ENCODE results near the gene CCT7.

Gene CCT7

GRCh38 chr2:73255907-73256617 is 22.0 kb downstream of the CCT7 start:
- Histone ChIP-seq H3K4me3 (ENCODE audit: low read length in 2 of 2) (no peak overlapping the region), H3K4me1 (ENCODE audit: control insufficient read depth, insufficient read depth, low read length) (no peaks in the 10 kb centered on the region), H3K9me3 (ENCODE audit: control insufficient read depth in 2 of 2, low read length in 2 of 2) (no peaks in the 10 kb centered on the region), H3K27ac (ENCODE audit: low read length) (no peak overlapping the region), H3K36me3 (ENCODE audit: control insufficient read depth in 2 of 2, insufficient read depth in 2 of 2, low read length in 2 of 2) (peaks cover 15 to 27% of the 10 kb centered on the region in 2 donors), H3K27me3 (ENCODE audit: control insufficient read depth in 1 of 2, insufficient read depth in 2 of 2, low read length in 2 of 2) (no peaks in the 10 kb centered on the region), H3K9ac (ENCODE audit: low read length in 2 of 2) (no peak overlapping the region)

GRCh38 chr2:73256618-73256922 is 22.5 kb downstream of the CCT7 start:
- no peaks in the 10 kb centered on the region for H3K4me1 ChIP-seq (ENCODE audit: control insufficient read depth, insufficient read depth, low read length)
- H3K27ac ChIP-seq (ENCODE audit: low read length), result no peak overlapping the region
- peaks cover 14 to 25% of the 10 kb centered on the region in 2 donors for H3K36me3 ChIP-seq (ENCODE audit: control insufficient read depth in 2 of 2, insufficient read depth in 2 of 2, low read length in 2 of 2)
- no peaks in the 10 kb centered on the region for H3K27me3 ChIP-seq (ENCODE audit: control insufficient read depth in 1 of 2, insufficient read depth in 2 of 2, low read length in 2 of 2)
- no peaks in the 10 kb centered on the region for H3K9me3 ChIP-seq (ENCODE audit: control insufficient read depth in 2 of 2, low read length in 2 of 2)
- no peak overlapping the region for H3K9ac ChIP-seq (ENCODE audit: low read length in 2 of 2)
- no peak overlapping the region for H3K4me3 ChIP-seq (ENCODE audit: low read length in 2 of 2)

GRCh38 chr2:73257021-73257420 is 22.9 kb downstream of the CCT7 start:
- Histone ChIP-seq H3K27ac (ENCODE audit: low read length) (no peak overlapping the region), H3K9me3 (ENCODE audit: control insufficient read depth in 2 of 2, low read length in 2 of 2) (no peaks in the 10 kb centered on the region), H3K27me3 (ENCODE audit: control insufficient read depth in 1 of 2, insufficient read depth in 2 of 2, low read length in 2 of 2) (no peaks in the 10 kb centered on the region), H3K4me1 (ENCODE audit: control insufficient read depth, insufficient read depth, low read length) (no peaks in the 10 kb centered on the region), H3K9ac (ENCODE audit: low read length in 2 of 2) (no peak overlapping the region), H3K36me3 (ENCODE audit: control insufficient read depth in 2 of 2, insufficient read depth in 2 of 2, low read length in 2 of 2) (peaks cover 11 to 23% of the 10 kb centered on the region in 2 donors), H3K4me3 (ENCODE audit: low read length in 2 of 2) (no peak overlapping the region)

- no peak overlapping the region for H3K4me3 ChIP-seq (ENCODE audit: low read length in 2 of 2)
- no peaks in the 10 kb centered on the region for H3K27me3 ChIP-seq (ENCODE audit: control insufficient read depth in 1 of 2, insufficient read depth in 2 of 2, low read length in 2 of 2)
- no peaks in the 10 kb centered on the region for H3K4me1 ChIP-seq (ENCODE audit: control insufficient read depth, insufficient read depth, low read length)
- H3K9me3 ChIP-seq (ENCODE audit: control insufficient read depth in 2 of 2, low read length in 2 of 2), result no peaks in the 10 kb centered on the region
- no peak overlapping the region for H3K9ac ChIP-seq (ENCODE audit: low read length in 2 of 2)
- no peak overlapping the region for H3K27ac ChIP-seq (ENCODE audit: low read length)
- H3K36me3 ChIP-seq (ENCODE audit: control insufficient read depth in 2 of 2, insufficient read depth in 2 of 2, low read length in 2 of 2), result peaks cover 7 to 21% of the 10 kb centered on the region in 2 donors
Observed at GRCh38 chr2:73257425-73258125, 23.5 kb downstream of the CCT7 start.

- Histone ChIP-seq H3K4me1 (ENCODE audit: control insufficient read depth, insufficient read depth, low read length) (no peaks in the 10 kb centered on the region), H3K9ac (ENCODE audit: low read length in 2 of 2) (no peak overlapping the region), H3K4me3 (ENCODE audit: low read length in 2 of 2) (no peak overlapping the region), H3K27me3 (ENCODE audit: control insufficient read depth in 1 of 2, insufficient read depth in 2 of 2, low read length in 2 of 2) (no peaks in the 10 kb centered on the region), H3K9me3 (ENCODE audit: control insufficient read depth in 2 of 2, low read length in 2 of 2) (no peaks in the 10 kb centered on the region), H3K27ac (ENCODE audit: low read length) (no peak overlapping the region), H3K36me3 (ENCODE audit: control insufficient read depth in 2 of 2, insufficient read depth in 2 of 2, low read length in 2 of 2) (peaks cover 3 to 13% of the 10 kb centered on the region in 2 donors)
Observed at GRCh38 chr2:73258186-73258912, 24.2 kb downstream of the CCT7 start.

GRCh38 chr2:73258913-73259215 is 24.8 kb downstream of the CCT7 start:
- Histone ChIP-seq H3K4me3 (ENCODE audit: low read length in 2 of 2) (no peak overlapping the region), H3K9ac (ENCODE audit: low read length in 2 of 2) (no peak overlapping the region), H3K9me3 (ENCODE audit: control insufficient read depth in 2 of 2, low read length in 2 of 2) (no peaks in the 10 kb centered on the region), H3K36me3 (ENCODE audit: control insufficient read depth in 2 of 2, insufficient read depth in 2 of 2, low read length in 2 of 2) (peaks cover 3 to 9% of the 10 kb centered on the region in 2 donors), H3K4me1 (ENCODE audit: control insufficient read depth, insufficient read depth, low read length) (no peaks in the 10 kb centered on the region), H3K27me3 (ENCODE audit: control insufficient read depth in 1 of 2, insufficient read depth in 2 of 2, low read length in 2 of 2) (no peaks in the 10 kb centered on the region), H3K27ac (ENCODE audit: low read length) (no peak overlapping the region)

- Histone ChIP-seq H3K27ac (ENCODE audit: low read length) (no peak overlapping the region), H3K4me1 (ENCODE audit: control insufficient read depth, insufficient read depth, low read length) (no peaks in the 10 kb centered on the region), H3K36me3 (ENCODE audit: control insufficient read depth in 2 of 2, insufficient read depth in 2 of 2, low read length in 2 of 2) (peaks cover 0 to 4% of the 10 kb centered on the region in 2 donors), H3K4me3 (ENCODE audit: low read length in 2 of 2) (no peak overlapping the region), H3K9me3 (ENCODE audit: control insufficient read depth in 2 of 2, low read length in 2 of 2) (no peaks in the 10 kb centered on the region), H3K27me3 (ENCODE audit: control insufficient read depth in 1 of 2, insufficient read depth in 2 of 2, low read length in 2 of 2) (no peaks in the 10 kb centered on the region), H3K9ac (ENCODE audit: low read length in 2 of 2) (no peak overlapping the region)
Observed at GRCh38 chr2:73259276-73259675, 25.2 kb downstream of the CCT7 start.

GRCh38 chr2:73259704-73260337 is 25.7 kb downstream of the CCT7 start:
- H3K27me3 ChIP-seq (ENCODE audit: control insufficient read depth in 1 of 2, insufficient read depth in 2 of 2, low read length in 2 of 2), result no peaks in the 10 kb centered on the region
- no peak overlapping the region for H3K4me3 ChIP-seq (ENCODE audit: low read length in 2 of 2)
- H3K27ac ChIP-seq (ENCODE audit: low read length), result no peak overlapping the region
- H3K4me1 ChIP-seq (ENCODE audit: control insufficient read depth, insufficient read depth, low read length), result no peaks in the 10 kb centered on the region
- no peaks in the 10 kb centered on the region for H3K9me3 ChIP-seq (ENCODE audit: control insufficient read depth in 2 of 2, low read length in 2 of 2)
- peaks cover 0 to 2% of the 10 kb centered on the region in 2 donors for H3K36me3 ChIP-seq (ENCODE audit: control insufficient read depth in 2 of 2, insufficient read depth in 2 of 2, low read length in 2 of 2)
- H3K9ac ChIP-seq (ENCODE audit: low read length in 2 of 2), result no peak overlapping the region

- no peak overlapping the region for H3K9ac ChIP-seq (ENCODE audit: low read length in 2 of 2)
Observed at GRCh38 chr2:73260338-73260984, 26.4 kb downstream of the CCT7 start.

GRCh38 chr2:73262108-73262651 is 28.1 kb downstream of the CCT7 start:
- Histone ChIP-seq H3K9ac (ENCODE audit: low read length in 2 of 2) (no peak overlapping the region), H3K36me3 (ENCODE audit: control insufficient read depth in 2 of 2, insufficient read depth in 2 of 2, low read length in 2 of 2) (no peaks in the 10 kb centered on the region), H3K9me3 (ENCODE audit: control insufficient read depth in 2 of 2, low read length in 2 of 2) (no peaks in the 10 kb centered on the region), H3K27ac (ENCODE audit: low read length) (no peak overlapping the region), H3K4me3 (ENCODE audit: low read length in 2 of 2) (no peak overlapping the region), H3K27me3 (ENCODE audit: control insufficient read depth in 1 of 2, insufficient read depth in 2 of 2, low read length in 2 of 2) (peaks cover 9 to 10% of the 10 kb centered on the region in 2 donors), H3K4me1 (ENCODE audit: control insufficient read depth, insufficient read depth, low read length) (no peaks in the 10 kb centered on the region)

More at GRCh38 chr2:73260338-73260984, 26.4 kb downstream of the CCT7 start:
- Histone ChIP-seq H3K9me3 (ENCODE audit: control insufficient read depth in 2 of 2, low read length in 2 of 2) (no peaks in the 10 kb centered on the region), H3K4me1 (ENCODE audit: control insufficient read depth, insufficient read depth, low read length) (no peaks in the 10 kb centered on the region), H3K4me3 (ENCODE audit: low read length in 2 of 2) (no peak overlapping the region), H3K36me3 (ENCODE audit: control insufficient read depth in 2 of 2, insufficient read depth in 2 of 2, low read length in 2 of 2) (no peaks in the 10 kb centered on the region), H3K27ac (ENCODE audit: low read length) (no peak overlapping the region), H3K27me3 (ENCODE audit: control insufficient read depth in 1 of 2, insufficient read depth in 2 of 2, low read length in 2 of 2) (no peaks in the 10 kb centered on the region)
